Esophagus muscularis mucosa (tissue), 4 donors: Measurements from ENCODE around the gene ADAMTSL4.

Source experiments
- CTCF ChIP-seq, 3 experiments: fragments of 200-600 bp in 2 of 3; fragments of 450-650 bp in 1 of 3; sonication (generic) in 2 of 3; IDR thresholded peaks; one replicate each; pipeline ENCODE4 v1.5.1; 2017 to 2019; ENCODE audit warnings: antibody characterized with exemption in 3 of 3, mild to moderate bottlenecking in 2 of 3, moderate library complexity in 1 of 3
- EP300 ChIP-seq: sonication (generic); formaldehyde crosslinking; IDR thresholded peaks from one replicate; pipeline ENCODE4 v1.6.1; 2017; ENCODE audit warnings: antibody characterized with exemption
- POLR2A ChIP-seq: fragments of 450-650 bp; IDR thresholded peaks from one replicate; pipeline ENCODE4 v1.6.1; 2017; ENCODE audit warnings: antibody characterized with exemption, moderate library complexity, mild to moderate bottlenecking, low read depth

DNA sequence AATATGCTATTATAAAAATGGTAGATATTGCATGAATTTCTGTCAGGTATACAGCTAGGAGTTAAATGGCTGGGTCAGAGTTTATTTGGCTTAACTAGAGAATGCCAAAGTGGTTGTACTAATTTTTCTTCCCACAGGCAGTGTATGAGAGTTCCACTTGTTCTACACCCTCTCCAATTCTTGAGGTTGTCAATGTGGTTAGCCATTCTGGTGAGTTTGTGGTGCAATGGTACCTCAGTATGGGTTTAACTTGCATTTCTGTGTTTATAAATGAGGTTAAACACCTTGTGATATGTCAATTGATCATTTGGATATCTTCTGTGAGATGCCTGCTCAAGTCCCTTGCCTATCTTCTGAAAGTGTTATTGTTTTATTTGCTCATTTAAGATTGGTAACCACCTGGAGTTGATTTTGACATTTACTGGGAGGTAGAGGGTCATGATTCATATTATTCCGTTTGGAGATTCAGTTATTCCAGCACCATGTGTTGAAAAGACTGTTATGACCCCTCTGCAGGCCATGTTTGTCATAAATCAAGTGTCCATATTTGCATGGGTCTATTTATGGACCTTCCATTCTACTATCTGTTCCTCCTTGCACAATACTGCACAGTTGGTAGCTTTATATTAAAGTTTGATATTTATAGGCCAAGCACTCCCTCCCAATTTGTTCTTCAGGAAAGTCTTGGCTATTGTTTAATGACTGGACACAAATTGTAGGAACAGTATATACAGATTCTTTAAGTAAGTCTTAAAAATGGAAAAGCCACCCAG, 27.8 kb upstream of the ADAMTSL4 start:
- TF ChIP-seq POLR2A (no peak), CTCF (IDR thresholded peaks at IDR 0.05) (no peak), EP300 (no peak)
